Cardiac fibroblast (primary cell): ENCODE measurements around the gene NLRP3.

Source experiments
- DNase-seq, 2 donors: peaks; one replicate each; pipeline versions ENCODE4 v3.0.0 to v3.0.0-alpha.2; 2010; ENCODE audit warnings: low read depth in 2 of 2
- H3K4me3 ChIP-seq, 2 donors: replicated peaks in 1 of 2; 1 replicate in 1 of 2; 2 replicates in 1 of 2; pipeline ENCODE4 v1.5.1; 2011; ENCODE audit warnings: low read depth in 2 of 2, low read length in 2 of 2, mild to moderate bottlenecking in 2 of 2, moderate library complexity in 1 of 2
- CTCF ChIP-seq: IDR thresholded peaks from one replicate; pipeline ENCODE4 v1.5.1; 2011; ENCODE audit warnings: low read depth, mild to moderate bottlenecking, low read length, inconsistent platforms

Gene NLRP3

GRCh38 chr1:247482747-247483146 is 66.8 kb downstream of the NLRP3 start:
- H3K4me3 ChIP-seq, result no peak overlapping the region
- TF ChIP-seq CTCF, result no peak
- no peak for DNase-seq

- peak; percentile 22 for TF ChIP-seq CTCF
- H3K4me3 ChIP-seq, result no peak overlapping the region
- DNase-seq, result peak; percentile 44 to 48
These were observed 71.1 kb downstream of the NLRP3 start for GRCh38 chr1:247487057-247487456.

- H3K4me3 ChIP-seq, result no peak overlapping the region
- no peak for TF ChIP-seq CTCF
- DNase-seq, result no peak
These were observed 75.4 kb downstream of the NLRP3 start for GRCh38 chr1:247491328-247491727.

- no peak overlapping the region for H3K4me3 ChIP-seq
- no peak for DNase-seq
- TF ChIP-seq CTCF, result no peak
These were observed 77.1 kb downstream of the NLRP3 start for GRCh38 chr1:247493106-247493505.

GRCh38 chr1:247494767-247495166 is 78.8 kb downstream of the NLRP3 start:
- H3K4me3 ChIP-seq, result no peak overlapping the region
- peak in 1 of 2 donors; percentile 5 for DNase-seq
- no peak for TF ChIP-seq CTCF

- TF ChIP-seq CTCF, result no peak
- no peak for DNase-seq
These were observed 80.8 kb downstream of the NLRP3 start for GRCh38 chr1:247496581-247497285.

More at GRCh38 chr1:247496581-247497285, 80.8 kb downstream of the NLRP3 start:
- no peak overlapping the region for H3K4me3 ChIP-seq
